Kidney capillary endothelial cell (primary cell): ENCODE measurements around the gene SLC35B2.

Experiments used
- DNase-seq: peaks from one replicate; pipeline ENCODE4 v3.0.0-alpha.2; 2018; ENCODE audit warnings: low spot score

The SLC35B2 gene

GRCh38 chr6:44257025-44257752 is at the start of gene SLC35B2:
TSS of gene SLC35B2 (minus strand) at chr6:44257528. CDS start at chr6:44257410, 118 bp downstream.
- DNase-seq: peak; percentile 74

GRCh38 chr6:44306710-44307109 is 49.4 kb upstream of the SLC35B2 start:
- no peak for DNase-seq

GRCh38 chr6:44305200-44305725 is 47.9 kb upstream of the SLC35B2 start:
- DNase-seq: no peak

GRCh38 chr6:44304282-44305199 is 47.2 kb upstream of the SLC35B2 start:
- peak; percentile 44 for DNase-seq

GRCh38 chr6:44303842-44304241 is 46.5 kb upstream of the SLC35B2 start:
- DNase-seq: no peak

- no peak for DNase-seq
These were observed 45.5 kb upstream of the SLC35B2 start for GRCh38 chr6:44302856-44303255.

GRCh38 chr6:44301782-44302564 is 44.6 kb upstream of the SLC35B2 start:
- DNase-seq: no peak

GRCh38 chr6:44301106-44301505 is 43.8 kb upstream of the SLC35B2 start:
- DNase-seq: no peak

- no peak for DNase-seq
These were observed 43.0 kb upstream of the SLC35B2 start for GRCh38 chr6:44300292-44300823.

GRCh38 chr6:44298864-44299263 is 41.5 kb upstream of the SLC35B2 start:
- DNase-seq: no peak

GRCh38 chr6:44298055-44298803 is 40.9 kb upstream of the SLC35B2 start:
- no peak for DNase-seq

- DNase-seq: no peak
These were observed 40.0 kb upstream of the SLC35B2 start for GRCh38 chr6:44297063-44298038.

- DNase-seq: no peak
These were observed 37.8 kb upstream of the SLC35B2 start for GRCh38 chr6:44294832-44295791.

GRCh38 chr6:44292661-44293365 is 35.5 kb upstream of the SLC35B2 start:
- DNase-seq: no peak

- DNase-seq: no peak
These were observed 34.5 kb upstream of the SLC35B2 start for GRCh38 chr6:44291841-44292240.

GRCh38 chr6:44289726-44290260 is 32.5 kb upstream of the SLC35B2 start:
- DNase-seq: no peak

GRCh38 chr6:44286747-44287146 is 29.4 kb upstream of the SLC35B2 start:
- DNase-seq: no peak

- DNase-seq: no peak
These were observed 28.9 kb upstream of the SLC35B2 start for GRCh38 chr6:44286285-44286565.
